Glutamatergic neuron (in vitro differentiated cells): ENCODE results near the gene POLR2J2. TPM values are rescaled to one million over a fixed set of nuclear protein-coding genes. Genes with fewer than 3 reads are reported as not detected.

ENCODE experiments used
- total RNA-seq: library from RNA; stranded (reverse); fragmentation: NEBNext Ultra II Directional; extraction: Animal tissue kit (Norgen Biotek cat#: 25700); gene quantifications from one replicate; pipeline ENCODE4 v1.2.1, GENCODE V29; 2021; ENCODE audit not compliant: unreplicated experiment

POLR2J2 gene
- total RNA-seq, 1 donor from 2014 or later: 13.4 TPM

Other genes starting within 250 kb of the POLR2J2 start
- 31.8 TPM for gene ORAI2, start 238.1 kb downstream of the POLR2J2 start, total RNA-seq
- 9.8 TPM for gene ALKBH4, start 206.8 kb downstream of the POLR2J2 start, total RNA-seq
- gene LRWD1, start 206.7 kb downstream of the POLR2J2 start, total RNA-seq: 37.0 TPM
- gene POLR2J, start 192.7 kb downstream of the POLR2J2 start, total RNA-seq: 28.4 TPM
- 40.1 TPM for gene RASA4B, start 153.9 kb downstream of the POLR2J2 start, total RNA-seq
- gene UPK3BL2, start 128.0 kb downstream of the POLR2J2 start, total RNA-seq: 11.4 TPM
- gene SPDYE2, start 120.4 kb downstream of the POLR2J2 start, total RNA-seq: not detected
- gene POLR2J3, start 99.1 kb downstream of the POLR2J2 start, total RNA-seq: 32.5 TPM
- gene RASA4, start 54.9 kb downstream of the POLR2J2 start, total RNA-seq: 102 TPM
- gene UPK3BL1, start 28.9 kb downstream of the POLR2J2 start, total RNA-seq: 21.9 TPM
- gene SPDYE2B, start 21.3 kb downstream of the POLR2J2 start, total RNA-seq: not detected
- gene FAM185A, start 77.3 kb upstream of the POLR2J2 start, total RNA-seq: 8.5 TPM
- gene LRRC17, start 241.3 kb upstream of the POLR2J2 start, total RNA-seq: 0.34 TPM